H9 (cell line): Measurements from ENCODE around the gene ZBTB43. TPM values are rescaled to one million over a fixed set of nuclear protein-coding genes. Genes with fewer than 3 reads are reported as not detected.

ENCODE experiments used
- DNase-seq: peaks from one replicate; pipeline ENCODE4 v3.0.0-alpha.2; 2017
- H2AFZ ChIP-seq: one replicate; pipeline ENCODE4 v1.6.1; 2013; ENCODE audit warnings: mild to moderate bottlenecking, low read length, control low read depth, moderate library complexity
- H2AK5ac ChIP-seq: 2 replicates; pipeline ENCODE4 v1.6.1; 2013; ENCODE audit warnings: low read length, control low read depth, mixed read lengths; ENCODE audit not compliant: insufficient read length
- H2BK120ac ChIP-seq: one replicate; pipeline ENCODE4 v1.6.1; 2013; ENCODE audit warnings: low read depth, mild to moderate bottlenecking, low read length, control low read depth, inconsistent platforms; ENCODE audit not compliant: poor library complexity, severe bottlenecking
- H2BK12ac ChIP-seq: 2 replicates; pipeline ENCODE4 v1.6.1; 2013; ENCODE audit warnings: low read length, control low read depth, mixed read lengths, low read depth; ENCODE audit not compliant: insufficient read length
- H2BK15ac ChIP-seq: 2 replicates; pipeline ENCODE4 v1.6.1; 2013; ENCODE audit warnings: low read depth, low read length, control low read depth
- H2BK20ac ChIP-seq: one replicate; pipeline ENCODE4 v1.6.1; 2013; ENCODE audit warnings: low read depth, mild to moderate bottlenecking, low read length, control low read depth, inconsistent platforms; ENCODE audit not compliant: poor library complexity, severe bottlenecking
- H2BK5ac ChIP-seq: 2 replicates; pipeline ENCODE4 v1.6.1; 2013; ENCODE audit warnings: low read length, control low read depth, mixed read lengths; ENCODE audit not compliant: insufficient read length
- H3K14ac ChIP-seq: 2 replicates; pipeline ENCODE4 v1.6.1; 2013; ENCODE audit warnings: low read length, control low read depth; ENCODE audit not compliant: insufficient read depth
- H3K18ac ChIP-seq: 2 replicates; pipeline ENCODE4 v1.6.1; 2013; ENCODE audit warnings: low read depth, mild to moderate bottlenecking, mixed read lengths, low read length, control low read depth; ENCODE audit not compliant: insufficient read length
- H3K23ac ChIP-seq: 2 replicates; pipeline ENCODE4 v1.6.1; 2013; ENCODE audit warnings: low read length, control low read depth, mixed read lengths, low read depth; ENCODE audit not compliant: insufficient read length
- H3K23me2 ChIP-seq: 2 replicates; pipeline ENCODE4 v1.6.1; 2013; ENCODE audit warnings: low read depth, mild to moderate bottlenecking, mixed read lengths, low read length, control low read depth; ENCODE audit not compliant: insufficient read length, poor library complexity, severe bottlenecking
- H3K27ac ChIP-seq: 2 replicates; pipeline ENCODE4 v1.5.1; 2013; ENCODE audit warnings: low read length, control low read depth, mixed read lengths, low read depth; ENCODE audit not compliant: insufficient read length
- H3K27me3 ChIP-seq: 2 replicates; pipeline ENCODE4 v1.6.1; 2013; ENCODE audit warnings: low read length, control low read depth, inconsistent platforms; ENCODE audit not compliant: insufficient read depth
- H3K4ac ChIP-seq: 2 replicates; pipeline ENCODE4 v1.6.1; 2013; ENCODE audit warnings: low read depth, mild to moderate bottlenecking, control low read depth, inconsistent platforms, low read length, moderate library complexity
- H3K4me1 ChIP-seq: 2 replicates; pipeline ENCODE4 v1.6.1; 2013; ENCODE audit warnings: low read length, control low read depth, inconsistent platforms; ENCODE audit not compliant: insufficient read depth
- H3K4me2 ChIP-seq: 2 replicates; pipeline ENCODE4 v1.6.1; 2013; ENCODE audit warnings: low read length, control low read depth, mixed read lengths; ENCODE audit not compliant: insufficient read length, insufficient read depth
- H3K56ac ChIP-seq: 2 replicates; pipeline ENCODE4 v1.6.1; 2013; ENCODE audit warnings: low read depth, mild to moderate bottlenecking, mixed read lengths, low read length, control low read depth; ENCODE audit not compliant: insufficient read length
- H3K79me1 ChIP-seq: 2 replicates; pipeline ENCODE4 v1.6.1; 2013; ENCODE audit warnings: low read depth, mild to moderate bottlenecking, moderate library complexity, low read length, control low read depth, inconsistent platforms; ENCODE audit not compliant: insufficient read depth, poor library complexity, severe bottlenecking
- H3K79me2 ChIP-seq: 2 replicates; pipeline ENCODE4 v1.6.1; 2013; ENCODE audit warnings: low read length, control low read depth, inconsistent platforms; ENCODE audit not compliant: insufficient read depth
- H3K9ac ChIP-seq: 2 replicates; pipeline ENCODE4 v1.6.1; 2013; ENCODE audit warnings: low read length, control low read depth, mixed read lengths; ENCODE audit not compliant: insufficient read length; ENCODE audit errors: extremely low read depth
- H3K9me3 ChIP-seq: one replicate; pipeline ENCODE4 v1.6.1; 2013; ENCODE audit warnings: low read depth, low read length, inconsistent platforms; ENCODE audit not compliant: control insufficient read depth
- H3T11ph ChIP-seq: one replicate; pipeline ENCODE4 v1.6.1; 2013; ENCODE audit warnings: mild to moderate bottlenecking, low read length, control low read depth, inconsistent platforms
- H4K20me1 ChIP-seq: one replicate; pipeline ENCODE4 v1.6.1; 2013; ENCODE audit not compliant: control insufficient read depth, insufficient read length, insufficient read depth
- H4K5ac ChIP-seq: 2 replicates; pipeline ENCODE4 v1.6.1; 2013; ENCODE audit warnings: low read depth, mild to moderate bottlenecking, mixed read lengths, low read length, control low read depth; ENCODE audit not compliant: insufficient read length
- H4K8ac ChIP-seq: replicated peaks from 2 replicates; pipeline ENCODE4 v1.6.1; 2013; ENCODE audit warnings: low read length, control low read depth, mixed read lengths, low read depth; ENCODE audit not compliant: insufficient read length
- H4K91ac ChIP-seq: 2 replicates; pipeline ENCODE4 v1.6.1; 2013; ENCODE audit warnings: low read depth, mild to moderate bottlenecking, moderate library complexity, mixed read lengths, low read length, control low read depth; ENCODE audit not compliant: insufficient read length
- H3K27ac Mint-ChIP-seq, 3 experiments: 2 replicates in 2 of 3; 3 replicates in 1 of 3; pipeline ENCODE4 v1.8.0; 2020 to 2021; ENCODE audit warnings: mixed read lengths in 3 of 3, mild to moderate bottlenecking in 1 of 3, moderate library complexity in 1 of 3
- H3K27me3 Mint-ChIP-seq: 2 replicates; pipeline ENCODE4 v1.8.0; 2021; ENCODE audit warnings: low read depth, mild to moderate bottlenecking, moderate library complexity, mixed read lengths
- H3K36me3 Mint-ChIP-seq, 3 experiments: 2 replicates in 2 of 3; 3 replicates in 1 of 3; pipeline ENCODE4 v1.8.0; 2020 to 2021; ENCODE audit warnings: low read depth in 3 of 3, mixed read lengths in 3 of 3; ENCODE audit not compliant: insufficient read depth in 1 of 3
- H3K4me1 Mint-ChIP-seq, 2 experiments: 2 replicates each; pipeline ENCODE4 v1.8.0; 2020; ENCODE audit warnings: mixed read lengths in 2 of 2
- H3K4me3 Mint-ChIP-seq, 2 experiments: 2 replicates in 1 of 2; 3 replicates in 1 of 2; pipeline ENCODE4 v1.8.0; 2020 to 2021; ENCODE audit warnings: mild to moderate bottlenecking in 2 of 2, mixed read lengths in 2 of 2, moderate library complexity in 1 of 2
- H3K9me3 Mint-ChIP-seq, 2 experiments: 2 replicates in 1 of 2; 3 replicates in 1 of 2; pipeline ENCODE4 v1.8.0; 2020; ENCODE audit warnings: mild to moderate bottlenecking in 2 of 2, mixed read lengths in 2 of 2, moderate library complexity in 1 of 2
- WGBS: extraction: QIAGEN DNeasy Blood & Tissue Kit; methylation state at CpG from one replicate; pipeline ENCODE4 v1.1.7; 2013; ENCODE audit warnings: missing lambda C conversion rate, low lambda C conversion rate, mixed read lengths; ENCODE audit not compliant: insufficient read length; ENCODE audit errors: extremely low coverage; 5-methylcytosine and 5-hydroxymethylcytosine counted together
- total RNA-seq: library from RNA; stranded (reverse); gene quantifications from 2 replicates; pipeline ENCODE4 v1.2.1, GENCODE V29; 2021
- TF ChIP-seq, protein P1 (sequence below): fragments of 200-600 bp; sonication (generic); conservative IDR thresholded peaks from 3 replicates; pipeline ENCODE4 v1.8.0; 2021; ENCODE audit warnings: antibody characterized with exemption, mild to moderate bottlenecking

Gene ZBTB43
- total RNA-seq, 1 experiment from 2014 or later, result 15.7 TPM

DNA sequence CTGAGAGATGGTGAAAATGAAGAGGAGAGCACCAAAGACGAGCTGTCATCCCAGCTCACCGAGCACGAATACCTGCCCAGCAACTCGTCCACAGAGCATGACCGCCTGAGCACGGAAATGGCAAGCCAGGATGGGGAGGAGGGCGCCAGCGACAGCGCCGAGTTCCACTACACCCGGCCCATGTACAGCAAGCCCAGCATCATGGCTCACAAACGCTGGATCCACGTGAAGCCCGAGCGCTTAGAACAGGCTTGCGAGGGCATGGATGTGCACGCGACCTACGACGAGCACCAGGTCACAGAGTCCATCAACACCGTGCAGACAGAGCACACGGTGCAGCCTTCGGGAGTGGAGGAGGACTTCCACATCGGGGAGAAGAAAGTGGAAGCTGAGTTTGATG is 28.2 kb downstream of the ZBTB43 start:
- Histone ChIP-seq H3K14ac (no peak overlapping the region), H2AFZ (no peak overlapping the region), H4K5ac (no peak overlapping the region), H3K4ac (no peak overlapping the region), H3K23ac (no peak overlapping the region), H4K20me1 (no peaks in the 10 kb centered on the region), H2BK5ac (no peak overlapping the region), H2BK15ac (no peak overlapping the region), H2AK5ac (no peak overlapping the region), H2BK120ac (no peak overlapping the region), H3K23me2 (no peaks in the 10 kb centered on the region), H3K27ac (no peak overlapping the region), H3K56ac (no peak overlapping the region), H4K8ac (no peak overlapping the region), H3K18ac (no peak overlapping the region), H2BK12ac (no peak overlapping the region), H3T11ph (no peak overlapping the region), H3K9me3 (no peaks in the 10 kb centered on the region), H3K4me2 (no peak overlapping the region), H3K79me2 (no peaks in the 10 kb centered on the region), H3K9ac (no peak overlapping the region), H2BK20ac (no peak overlapping the region), H3K27me3 (no peaks in the 10 kb centered on the region), H4K91ac (no peak overlapping the region), H3K79me1 (no peaks in the 10 kb centered on the region), H3K4me1 (no peaks in the 10 kb centered on the region)
- H3K36me3 Mint-ChIP-seq, result peaks cover 13 to 41% (median 33%) of the 10 kb centered on the region in 3 experiments; a peak in 6 of 7 replicates
- no peak overlapping the region for H3K4me3 Mint-ChIP-seq
- no peaks in the 10 kb centered on the region; the same call in 1 of the 2 replicates for H3K27me3 Mint-ChIP-seq
- H3K9me3 Mint-ChIP-seq, result no peaks in the 10 kb centered on the region
- H3K27ac Mint-ChIP-seq, result no peak overlapping the region
- WGBS, result no CpG with 5 or more reads among the region's 24 CpGs
- H3K4me1 Mint-ChIP-seq, result no peaks in the 10 kb centered on the region
- TF ChIP-seq, protein P1, sequence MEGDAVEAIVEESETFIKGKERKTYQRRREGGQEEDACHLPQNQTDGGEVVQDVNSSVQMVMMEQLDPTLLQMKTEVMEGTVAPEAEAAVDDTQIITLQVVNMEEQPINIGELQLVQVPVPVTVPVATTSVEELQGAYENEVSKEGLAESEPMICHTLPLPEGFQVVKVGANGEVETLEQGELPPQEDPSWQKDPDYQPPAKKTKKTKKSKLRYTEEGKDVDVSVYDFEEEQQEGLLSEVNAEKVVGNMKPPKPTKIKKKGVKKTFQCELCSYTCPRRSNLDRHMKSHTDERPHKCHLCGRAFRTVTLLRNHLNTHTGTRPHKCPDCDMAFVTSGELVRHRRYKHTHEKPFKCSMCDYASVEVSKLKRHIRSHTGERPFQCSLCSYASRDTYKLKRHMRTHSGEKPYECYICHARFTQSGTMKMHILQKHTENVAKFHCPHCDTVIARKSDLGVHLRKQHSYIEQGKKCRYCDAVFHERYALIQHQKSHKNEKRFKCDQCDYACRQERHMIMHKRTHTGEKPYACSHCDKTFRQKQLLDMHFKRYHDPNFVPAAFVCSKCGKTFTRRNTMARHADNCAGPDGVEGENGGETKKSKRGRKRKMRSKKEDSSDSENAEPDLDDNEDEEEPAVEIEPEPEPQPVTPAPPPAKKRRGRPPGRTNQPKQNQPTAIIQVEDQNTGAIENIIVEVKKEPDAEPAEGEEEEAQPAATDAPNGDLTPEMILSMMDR, result no peak
- no peak for DNase-seq
